Mesothelial cell of epicardium (in vitro differentiated cells): ENCODE results near the gene STKLD1. TPM values are rescaled to one million over a fixed set of nuclear protein-coding genes. Genes with fewer than 3 reads are reported as not detected.
"Not testable (repeated sequence)": the region's sequence is repeated elsewhere in the genome, so short reads cannot be mapped to it uniquely, and the experiment has no call there.

Source experiments
- DNase-seq, 2 experiments: peaks; one replicate each; pipeline ENCODE4 v3.0.0; 2021; ENCODE audit warnings: low spot score in 2 of 2; ENCODE audit not compliant: unreplicated experiment in 2 of 2
- H3K27ac Mint-ChIP-seq: 2 replicates; pipeline ENCODE4 v1.8.0; 2021; ENCODE audit warnings: mixed read lengths
- H3K27me3 Mint-ChIP-seq: 2 replicates; pipeline ENCODE4 v1.8.0; 2021; ENCODE audit warnings: low read depth, mixed read lengths
- H3K36me3 Mint-ChIP-seq: 2 replicates; pipeline ENCODE4 v1.8.0; 2021; ENCODE audit warnings: mixed read lengths
- H3K4me1 Mint-ChIP-seq: 2 replicates; pipeline ENCODE4 v1.8.0; 2021; ENCODE audit warnings: mixed read lengths
- H3K4me3 Mint-ChIP-seq: 2 replicates; pipeline ENCODE4 v1.8.0; 2021; ENCODE audit warnings: mild to moderate bottlenecking, moderate library complexity, mixed read lengths
- H3K9me3 Mint-ChIP-seq: 2 replicates; pipeline ENCODE4 v1.8.0; 2021; ENCODE audit warnings: mixed read lengths
- total RNA-seq: library from RNA; stranded (reverse); gene quantifications from 3 replicates; pipeline ENCODE4 v1.2.1, GENCODE V29; 2021
- TF ChIP-seq, protein P1 (sequence below): fragments of 200-600 bp; sonication (generic); IDR thresholded peaks from one replicate; pipeline ENCODE4 v1.5.0; 2021; ENCODE audit warnings: antibody characterized with exemption; ENCODE audit not compliant: unreplicated experiment

The STKLD1 gene
- total RNA-seq, 1 donor from 2014 or later: 6.7 TPM

DNA sequence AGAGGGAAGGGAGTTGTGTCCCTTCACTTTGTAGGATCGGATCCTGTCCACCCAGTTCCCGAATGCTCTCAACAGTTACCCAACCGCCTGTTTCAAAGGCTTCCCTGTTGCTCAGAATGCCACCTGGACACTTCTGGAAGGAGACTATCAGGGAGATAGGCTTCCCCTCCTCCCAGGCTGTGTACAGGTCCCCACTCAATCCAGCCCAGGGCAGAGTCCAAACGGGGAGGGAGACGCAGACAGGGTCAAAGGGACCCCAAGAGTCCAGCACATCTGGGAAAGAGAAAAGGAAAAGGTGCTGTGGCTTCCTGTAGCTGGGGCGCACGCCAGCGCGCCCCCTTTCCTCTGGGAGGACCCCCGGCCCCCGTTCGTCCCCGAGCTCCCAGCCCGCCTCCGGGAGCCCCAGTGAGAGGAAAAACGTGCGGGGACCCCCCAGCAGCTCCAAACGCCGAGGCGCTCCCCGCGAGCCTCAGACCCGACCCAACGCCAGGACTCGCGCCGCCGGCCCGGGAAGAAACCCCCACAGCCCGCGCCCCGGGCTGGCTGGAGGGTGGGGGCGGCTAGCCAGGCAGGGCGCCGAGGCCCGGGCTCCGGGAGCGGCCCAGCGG is 946 bp upstream of the STKLD1 start:
- peak in 1 of 2 experiments; percentile 67 for DNase-seq
- TF ChIP-seq, protein P1, sequence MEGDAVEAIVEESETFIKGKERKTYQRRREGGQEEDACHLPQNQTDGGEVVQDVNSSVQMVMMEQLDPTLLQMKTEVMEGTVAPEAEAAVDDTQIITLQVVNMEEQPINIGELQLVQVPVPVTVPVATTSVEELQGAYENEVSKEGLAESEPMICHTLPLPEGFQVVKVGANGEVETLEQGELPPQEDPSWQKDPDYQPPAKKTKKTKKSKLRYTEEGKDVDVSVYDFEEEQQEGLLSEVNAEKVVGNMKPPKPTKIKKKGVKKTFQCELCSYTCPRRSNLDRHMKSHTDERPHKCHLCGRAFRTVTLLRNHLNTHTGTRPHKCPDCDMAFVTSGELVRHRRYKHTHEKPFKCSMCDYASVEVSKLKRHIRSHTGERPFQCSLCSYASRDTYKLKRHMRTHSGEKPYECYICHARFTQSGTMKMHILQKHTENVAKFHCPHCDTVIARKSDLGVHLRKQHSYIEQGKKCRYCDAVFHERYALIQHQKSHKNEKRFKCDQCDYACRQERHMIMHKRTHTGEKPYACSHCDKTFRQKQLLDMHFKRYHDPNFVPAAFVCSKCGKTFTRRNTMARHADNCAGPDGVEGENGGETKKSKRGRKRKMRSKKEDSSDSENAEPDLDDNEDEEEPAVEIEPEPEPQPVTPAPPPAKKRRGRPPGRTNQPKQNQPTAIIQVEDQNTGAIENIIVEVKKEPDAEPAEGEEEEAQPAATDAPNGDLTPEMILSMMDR: no peak
- Mint-ChIP-seq H3K9me3 (no peaks in the 10 kb centered on the region), H3K36me3 (peaks cover 2% of the 10 kb centered on the region), H3K27me3 (no peaks in the 10 kb centered on the region), H3K27ac (peak overlapping the region; percentile 99), H3K4me3 (peak overlapping the region; percentile 97), H3K4me1 (peaks cover 22% of the 10 kb centered on the region)

- H3K27ac Mint-ChIP-seq, H3K27me3 Mint-ChIP-seq, DNase-seq, H3K9me3 Mint-ChIP-seq, H3K36me3 Mint-ChIP-seq: not testable (repeated sequence)
- H3K4me1 Mint-ChIP-seq: peaks cover 16% of the 10 kb centered on the region
- H3K4me3 Mint-ChIP-seq: peak overlapping the region; percentile 63
These were observed 1.1 kb downstream of the STKLD1 start for GRCh38 chr9:133377280-133377679.

DNA sequence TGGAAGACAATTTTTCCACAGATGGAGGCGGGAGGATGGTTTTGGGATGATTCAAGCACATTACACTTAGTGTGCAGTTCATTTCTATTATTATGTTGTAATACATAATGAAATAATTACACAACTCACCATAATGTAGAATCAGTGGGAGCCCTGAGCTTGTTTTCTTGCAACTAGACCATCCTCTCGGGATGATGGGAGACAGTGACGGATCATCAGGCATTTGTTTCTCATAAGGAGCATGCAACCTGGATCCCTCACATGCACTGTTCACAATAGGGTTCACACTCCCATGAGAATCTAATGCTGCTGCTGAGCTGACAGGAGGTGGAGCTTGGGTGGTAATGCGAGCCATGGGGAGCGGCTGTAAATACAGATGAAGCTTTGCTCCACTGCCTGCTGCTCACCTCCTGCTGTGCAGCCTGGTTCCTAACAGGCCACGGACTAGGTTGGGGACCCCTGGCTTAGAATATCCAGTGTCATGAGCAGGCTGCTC is 1.6 kb downstream of the STKLD1 start:
- Mint-ChIP-seq H3K27ac (no peak overlapping the region), H3K9me3 (no peaks in the 10 kb centered on the region), H3K27me3 (no peaks in the 10 kb centered on the region), H3K4me1 (peaks cover 14% of the 10 kb centered on the region), H3K36me3 (no peaks in the 10 kb centered on the region), H3K4me3 (no peak overlapping the region)
- DNase-seq: no peak
- TF ChIP-seq, protein P1: no peak

GRCh38 chr9:133378408-133378962 is 2.3 kb downstream of the STKLD1 start:
- H3K36me3 Mint-ChIP-seq: no peaks in the 10 kb centered on the region
- H3K4me3 Mint-ChIP-seq: no peak overlapping the region
- H3K4me1 Mint-ChIP-seq: peaks cover 14% of the 10 kb centered on the region
- no peaks in the 10 kb centered on the region for H3K27me3 Mint-ChIP-seq
- no peak for DNase-seq
- TF ChIP-seq, protein P1: no peak
- no peak overlapping the region for H3K27ac Mint-ChIP-seq
- H3K9me3 Mint-ChIP-seq: no peaks in the 10 kb centered on the region

DNA sequence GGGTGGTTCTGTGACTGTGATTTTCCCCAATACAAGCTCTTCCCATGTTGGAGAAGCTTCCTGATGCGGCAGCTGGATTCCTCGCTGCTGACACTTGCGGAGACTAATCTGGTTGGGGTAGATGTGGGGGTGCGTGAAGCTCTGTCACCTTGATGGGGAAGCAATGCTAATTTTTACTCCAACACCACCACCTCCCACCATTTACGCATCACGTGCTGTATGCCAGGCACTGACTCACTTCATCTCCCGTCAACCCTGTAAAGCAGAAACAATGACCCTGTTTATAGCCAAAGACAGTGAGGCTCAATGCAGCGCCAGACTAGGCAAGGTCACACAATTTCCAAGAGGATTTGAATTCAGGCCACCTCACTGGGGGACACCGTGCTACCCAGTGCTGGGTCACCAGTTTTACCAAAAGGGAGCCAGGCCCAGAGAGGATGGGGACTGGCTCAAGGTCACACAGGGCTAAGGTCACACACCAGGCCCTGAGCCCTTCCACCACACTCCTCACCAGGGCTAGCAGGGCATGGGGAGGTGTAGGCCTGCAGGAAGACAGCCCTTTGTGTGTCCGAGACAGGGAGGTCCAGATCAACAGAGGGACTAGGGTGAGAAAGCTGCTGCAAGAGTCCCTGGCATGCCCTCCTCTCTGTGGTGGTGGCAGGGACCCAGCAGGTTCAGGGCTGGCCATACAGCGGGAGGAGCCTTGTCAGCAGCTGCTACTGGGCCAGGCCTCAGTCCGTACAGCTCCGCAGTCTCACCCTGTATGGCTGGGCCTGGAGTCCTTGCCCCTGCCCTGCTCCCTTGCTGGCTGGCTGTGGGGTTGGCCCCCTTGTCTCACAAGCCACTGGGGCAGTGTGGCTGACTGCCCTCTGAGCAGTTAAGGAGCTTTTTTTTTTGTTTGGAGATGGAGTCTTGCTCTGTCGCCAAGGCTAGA is 3.3 kb downstream of the STKLD1 start:
- no peaks in the 10 kb centered on the region for H3K9me3 Mint-ChIP-seq
- TF ChIP-seq, protein P1: no peak
- no peaks in the 10 kb centered on the region for H3K36me3 Mint-ChIP-seq
- DNase-seq: no peak
- H3K4me3 Mint-ChIP-seq: no peak overlapping the region
- H3K27me3 Mint-ChIP-seq: no peaks in the 10 kb centered on the region
- no peak overlapping the region for H3K27ac Mint-ChIP-seq
- H3K4me1 Mint-ChIP-seq: peaks cover 9% of the 10 kb centered on the region

GRCh38 chr9:133380734-133381133 is 4.6 kb downstream of the STKLD1 start:
- Mint-ChIP-seq H3K9me3 (no peaks in the 10 kb centered on the region), H3K4me1 (peaks cover 2% of the 10 kb centered on the region), H3K27me3 (no peaks in the 10 kb centered on the region), H3K27ac (no peak overlapping the region), H3K36me3 (no peaks in the 10 kb centered on the region), H3K4me3 (no peak overlapping the region)
- TF ChIP-seq, protein P1: no peak
- DNase-seq: no peak
